ENCODE results near the gene XKR3. TPM values are rescaled to one million over a fixed set of nuclear protein-coding genes. Genes with fewer than 3 reads are reported as not detected.
"Not testable (repeated sequence)": the region's sequence is repeated elsewhere in the genome, so short reads cannot be mapped to it uniquely, and the experiment has no call there.

XKR3 gene
- total RNA-seq, 1 donor from 2014 or later, result not detected

DNA sequence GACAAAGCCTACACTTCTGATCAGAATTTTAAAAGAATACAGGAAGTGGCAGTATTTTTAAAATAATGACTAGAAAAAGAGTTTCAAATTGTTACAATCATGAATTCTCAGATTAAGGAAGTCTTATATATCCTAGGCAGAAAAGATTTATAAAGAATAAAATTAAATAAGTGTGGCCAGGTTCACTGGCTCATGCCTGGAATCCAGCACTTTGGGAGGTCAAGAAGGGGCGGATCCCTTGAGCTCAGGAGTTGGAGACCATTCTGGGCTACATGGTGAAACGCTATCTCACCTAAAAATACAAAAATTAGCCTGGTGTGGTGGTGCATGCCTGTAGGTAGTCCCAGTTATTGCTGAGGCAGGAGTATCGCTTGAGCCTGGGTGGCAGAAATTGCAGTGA lies 24.1 kb downstream of the XKR3 start:
- H3K9me3 Mint-ChIP-seq, result no peaks in the 10 kb centered on the region
- H3K4me1 Mint-ChIP-seq (ENCODE audit: low read depth), result no peaks in the 10 kb centered on the region
- no peak overlapping the region for H3K4me3 Mint-ChIP-seq
- intact Hi-C loops (cut with micrococcal nuclease), result no loop called here
- H3K36me3 Mint-ChIP-seq (ENCODE audit: low read depth), result no peaks in the 10 kb centered on the region
- H3K27me3 Mint-ChIP-seq (ENCODE audit: insufficient read depth), result peaks cover 8% of the 10 kb centered on the region
- H3K27ac Mint-ChIP-seq, result no peak overlapping the region
- no peak for DNase-seq (ENCODE audit: low spot score)

- H3K36me3 Mint-ChIP-seq (ENCODE audit: low read depth), result no peaks in the 10 kb centered on the region
Observed at GRCh38 chr22:16800358-16800757, 24.9 kb downstream of the XKR3 start.

GRCh38 chr22:16795504-16795903 lies 29.7 kb downstream of the XKR3 start:
- H3K4me1 Mint-ChIP-seq (ENCODE audit: low read depth); H3K4me3 Mint-ChIP-seq; H3K36me3 Mint-ChIP-seq (ENCODE audit: low read depth); H3K27me3 Mint-ChIP-seq (ENCODE audit: insufficient read depth); H3K27ac Mint-ChIP-seq; DNase-seq (ENCODE audit: low spot score); H3K9me3 Mint-ChIP-seq; intact Hi-C loops (cut with micrococcal nuclease): not testable (repeated sequence)

More at GRCh38 chr22:16800358-16800757, 24.9 kb downstream of the XKR3 start:
- Mint-ChIP-seq H3K9me3 (no peaks in the 10 kb centered on the region), H3K4me1 (ENCODE audit: low read depth) (no peaks in the 10 kb centered on the region), H3K27me3 (ENCODE audit: insufficient read depth) (peaks cover 8% of the 10 kb centered on the region), H3K27ac (no peak overlapping the region), H3K4me3 (no peak overlapping the region)
- intact Hi-C loops (cut with micrococcal nuclease), result no loop called here
- DNase-seq (ENCODE audit: low spot score), result no peak

GRCh38 chr22:16793831-16794230 lies 31.4 kb downstream of the XKR3 start:
- Mint-ChIP-seq H3K9me3 (no peaks in the 10 kb centered on the region), H3K4me3 (no peak overlapping the region), H3K27ac (no peak overlapping the region), H3K4me1 (ENCODE audit: low read depth) (peaks cover 7% of the 10 kb centered on the region), H3K27me3 (ENCODE audit: insufficient read depth) (peaks cover 5% of the 10 kb centered on the region), H3K36me3 (ENCODE audit: low read depth) (no peaks in the 10 kb centered on the region)
- no peak for DNase-seq (ENCODE audit: low spot score)
- intact Hi-C loops (cut with micrococcal nuclease), result no loop called here

- no peaks in the 10 kb centered on the region for H3K9me3 Mint-ChIP-seq
- no peak overlapping the region for H3K27ac Mint-ChIP-seq
- DNase-seq (ENCODE audit: low spot score), result no peak
- peaks cover 7% of the 10 kb centered on the region for H3K4me1 Mint-ChIP-seq (ENCODE audit: low read depth)
- intact Hi-C loops (cut with micrococcal nuclease), result no loop called here
- peaks cover 3% of the 10 kb centered on the region for H3K27me3 Mint-ChIP-seq (ENCODE audit: insufficient read depth)
- no peaks in the 10 kb centered on the region for H3K36me3 Mint-ChIP-seq (ENCODE audit: low read depth)
- no peak overlapping the region for H3K4me3 Mint-ChIP-seq
Observed at GRCh38 chr22:16789860-16790493, 35.2 kb downstream of the XKR3 start.

GRCh38 chr22:16783930-16784354 lies 41.3 kb downstream of the XKR3 start:
- Mint-ChIP-seq H3K27me3 (ENCODE audit: insufficient read depth) (peaks cover under 1% of the 10 kb centered on the region), H3K4me1 (ENCODE audit: low read depth) (no peaks in the 10 kb centered on the region), H3K4me3 (no peak overlapping the region), H3K36me3 (ENCODE audit: low read depth) (no peaks in the 10 kb centered on the region), H3K9me3 (no peaks in the 10 kb centered on the region), H3K27ac (no peak overlapping the region)
- intact Hi-C loops (cut with micrococcal nuclease), result no loop called here
- DNase-seq (ENCODE audit: low spot score), result no peak

DNA sequence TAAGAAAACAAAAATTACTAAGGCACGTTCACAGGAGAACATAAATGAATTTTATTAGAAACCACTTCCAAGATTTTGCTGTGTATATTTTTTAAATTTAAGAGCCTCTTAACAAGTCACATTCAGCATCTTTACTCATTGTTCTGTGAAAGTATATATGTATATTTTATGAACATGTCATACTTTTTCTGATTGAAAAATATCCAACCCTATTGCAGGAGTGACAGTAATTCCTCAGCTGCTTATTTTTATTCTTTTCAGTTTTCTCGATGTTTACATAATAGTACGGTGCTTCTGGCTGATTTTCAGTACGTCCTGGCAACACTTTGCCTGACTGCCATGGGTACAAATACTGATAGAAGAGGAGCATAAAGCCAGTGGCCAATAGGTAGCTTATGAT lies 41.8 kb downstream of the XKR3 start:
- Mint-ChIP-seq H3K4me1 (ENCODE audit: low read depth) (no peaks in the 10 kb centered on the region), H3K27me3 (ENCODE audit: insufficient read depth) (no peaks in the 10 kb centered on the region), H3K4me3 (no peak overlapping the region), H3K36me3 (ENCODE audit: low read depth) (no peaks in the 10 kb centered on the region), H3K9me3 (no peaks in the 10 kb centered on the region), H3K27ac (no peak overlapping the region)
- intact Hi-C loops (cut with micrococcal nuclease), result no loop called here
- DNase-seq (ENCODE audit: low spot score), result no peak

DNA sequence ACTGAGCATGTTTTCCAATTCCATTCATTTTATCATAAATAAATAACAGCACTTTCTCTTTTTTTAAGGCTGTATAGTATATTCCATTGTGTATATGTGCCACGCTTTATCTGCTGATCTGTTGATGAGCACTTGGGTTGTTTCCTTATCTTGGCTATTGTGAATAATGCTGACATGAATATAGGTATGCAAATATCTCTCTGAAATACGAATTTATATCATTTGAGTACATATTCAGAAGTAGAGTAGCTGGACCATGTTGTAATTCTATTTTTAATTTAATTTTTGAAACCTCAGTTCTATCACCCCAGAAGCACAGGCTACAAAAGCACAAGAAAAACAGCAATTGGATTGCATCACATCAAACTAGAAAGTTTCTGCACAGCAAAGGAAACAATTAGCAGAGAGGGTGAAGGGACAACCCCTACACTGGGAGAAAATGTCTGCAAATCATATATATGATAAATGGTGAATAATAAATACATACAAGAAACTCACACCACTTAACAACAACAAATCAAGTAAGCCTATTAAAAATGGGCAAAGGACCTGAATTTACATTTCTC lies 43.4 kb downstream of the XKR3 start:
- no peak for DNase-seq (ENCODE audit: low spot score)
- Mint-ChIP-seq H3K9me3 (no peaks in the 10 kb centered on the region), H3K27ac (no peak overlapping the region), H3K4me3 (no peak overlapping the region), H3K36me3 (ENCODE audit: low read depth) (no peaks in the 10 kb centered on the region), H3K27me3 (ENCODE audit: insufficient read depth) (no peaks in the 10 kb centered on the region), H3K4me1 (ENCODE audit: low read depth) (no peaks in the 10 kb centered on the region)
- intact Hi-C loops (cut with micrococcal nuclease), result no loop called here

- H3K36me3 Mint-ChIP-seq (ENCODE audit: low read depth), result no peaks in the 10 kb centered on the region
- DNase-seq (ENCODE audit: low spot score), result no peak
Observed at GRCh38 chr22:16781074-16781763, 44.0 kb downstream of the XKR3 start.

DNA sequence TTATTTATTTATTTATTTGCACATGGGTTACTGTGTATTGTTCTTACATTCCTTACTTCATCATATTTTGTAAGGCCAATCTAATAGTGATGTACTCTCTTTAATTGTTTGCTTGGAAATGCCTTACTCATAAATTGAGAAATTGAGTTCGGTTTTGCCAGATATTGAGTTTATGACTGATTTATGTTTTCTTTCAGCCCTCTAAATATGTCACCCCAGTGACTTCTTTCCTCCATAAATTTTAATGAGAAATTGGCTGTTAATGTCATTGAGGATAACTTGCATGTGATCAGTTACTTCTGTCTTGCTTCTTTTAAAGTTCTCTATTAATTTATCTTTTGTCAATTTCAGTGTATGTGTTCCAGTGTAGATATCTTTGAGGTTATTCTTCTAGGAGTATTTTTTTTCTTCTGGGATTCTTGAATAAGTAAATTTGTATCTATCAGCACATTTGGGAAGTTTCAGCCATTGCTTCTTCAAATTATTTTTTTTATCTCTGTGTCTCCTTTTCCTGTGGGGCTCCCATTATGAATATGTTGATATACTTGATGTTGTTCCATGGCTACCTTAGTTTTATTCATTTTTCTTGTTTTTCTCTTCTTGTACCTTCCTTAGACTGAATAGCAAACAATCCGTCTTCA lies 47.8 kb downstream of the XKR3 start:
- Mint-ChIP-seq H3K4me1 (ENCODE audit: low read depth) (peaks cover 10% of the 10 kb centered on the region), H3K27ac (no peak overlapping the region), H3K27me3 (ENCODE audit: insufficient read depth) (no peaks in the 10 kb centered on the region), H3K9me3 (peaks cover 3% of the 10 kb centered on the region), H3K4me3 (no peak overlapping the region), H3K36me3 (ENCODE audit: low read depth) (no peaks in the 10 kb centered on the region)
- no peak for DNase-seq (ENCODE audit: low spot score)
- intact Hi-C loops (cut with micrococcal nuclease), result no loop called here

More at GRCh38 chr22:16781074-16781763, 44.0 kb downstream of the XKR3 start:
- intact Hi-C loops (cut with micrococcal nuclease), result no loop called here
- Mint-ChIP-seq H3K27ac (no peak overlapping the region), H3K4me3 (no peak overlapping the region), H3K4me1 (ENCODE audit: low read depth) (no peaks in the 10 kb centered on the region), H3K9me3 (no peaks in the 10 kb centered on the region), H3K27me3 (ENCODE audit: insufficient read depth) (no peaks in the 10 kb centered on the region)

GRCh38 chr22:16776080-16776479 lies 49.1 kb downstream of the XKR3 start:
- H3K4me3 Mint-ChIP-seq, result no peak overlapping the region
- H3K9me3 Mint-ChIP-seq, result peaks cover 3% of the 10 kb centered on the region
- intact Hi-C loops (cut with micrococcal nuclease), result no loop called here
- no peaks in the 10 kb centered on the region for H3K27me3 Mint-ChIP-seq (ENCODE audit: insufficient read depth)
- H3K36me3 Mint-ChIP-seq (ENCODE audit: low read depth), result no peaks in the 10 kb centered on the region
- no peak overlapping the region for H3K27ac Mint-ChIP-seq
- no peak for DNase-seq (ENCODE audit: low spot score)
- H3K4me1 Mint-ChIP-seq (ENCODE audit: low read depth), result peaks cover 10% of the 10 kb centered on the region

DNA sequence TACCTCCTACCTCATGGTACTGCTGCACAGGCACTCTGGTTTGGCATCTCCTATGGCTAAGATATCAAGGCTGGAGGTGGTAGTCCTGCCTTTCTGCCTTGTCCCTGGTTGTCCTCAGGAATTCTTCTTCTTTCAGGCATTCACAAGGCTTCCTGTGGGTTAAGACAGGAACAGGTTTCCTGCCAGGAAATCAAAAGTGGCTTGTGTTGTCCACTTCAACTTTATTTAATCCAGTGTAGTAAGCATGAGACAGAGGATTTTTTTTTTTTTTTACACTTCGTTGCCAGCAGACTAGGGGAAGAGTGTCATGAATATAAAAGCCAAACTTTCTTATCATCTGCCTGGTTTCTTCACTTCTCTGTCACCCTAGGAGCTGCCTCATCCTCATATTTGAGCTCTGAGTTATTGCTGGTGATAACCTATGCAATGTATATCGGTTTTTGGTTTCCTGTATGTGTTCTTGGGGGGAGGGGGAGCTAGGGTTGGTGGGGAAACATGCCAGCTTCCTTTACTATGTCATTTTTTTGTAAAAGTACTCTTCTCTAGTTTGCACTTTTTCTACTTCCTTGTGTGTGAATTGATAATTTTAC lies 50.2 kb downstream of the XKR3 start:
- no peak overlapping the region for H3K27ac Mint-ChIP-seq
- H3K27me3 Mint-ChIP-seq (ENCODE audit: insufficient read depth), result no peaks in the 10 kb centered on the region
- DNase-seq (ENCODE audit: low spot score), result no peak
- intact Hi-C loops (cut with micrococcal nuclease), result no loop called here
- peaks cover 3% of the 10 kb centered on the region for H3K9me3 Mint-ChIP-seq
- no peak overlapping the region for H3K4me3 Mint-ChIP-seq
- H3K36me3 Mint-ChIP-seq (ENCODE audit: low read depth), result no peaks in the 10 kb centered on the region
- peaks cover 10% of the 10 kb centered on the region for H3K4me1 Mint-ChIP-seq (ENCODE audit: low read depth)

DNA sequence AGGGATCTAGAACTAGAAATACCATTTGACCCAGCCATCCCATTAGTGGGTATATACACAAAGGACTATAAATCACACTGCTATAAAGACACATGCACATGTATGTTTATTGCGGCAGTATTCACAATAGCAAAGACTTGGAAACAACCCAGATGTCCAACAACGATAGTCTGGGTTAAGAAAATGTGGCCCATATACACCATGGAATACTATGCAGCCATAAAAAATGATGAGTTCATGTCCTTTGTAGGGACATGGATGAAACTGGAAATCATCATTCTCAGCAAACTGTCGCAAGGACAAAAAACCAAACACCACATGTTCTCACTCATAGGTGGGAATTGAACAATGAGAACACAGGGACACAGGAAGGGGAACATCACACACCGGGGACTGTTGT lies 53.6 kb downstream of the XKR3 start:
- H3K27ac Mint-ChIP-seq; H3K27me3 Mint-ChIP-seq (ENCODE audit: insufficient read depth); DNase-seq (ENCODE audit: low spot score); H3K36me3 Mint-ChIP-seq (ENCODE audit: low read depth); intact Hi-C loops (cut with micrococcal nuclease); H3K9me3 Mint-ChIP-seq; H3K4me3 Mint-ChIP-seq: not testable (repeated sequence)
- peaks cover 10% of the 10 kb centered on the region for H3K4me1 Mint-ChIP-seq (ENCODE audit: low read depth)
